ENCODE data around the gene BAD. TPM values are rescaled to one million over a fixed set of nuclear protein-coding genes. Genes with fewer than 3 reads are reported as not detected.
A peak's percentile ranks its signal among the peaks of the same experiment; 100 is the strongest.

BAD gene
- total RNA-seq, 1 donor from 2014 or later: 43.6 TPM

GRCh38 chr11:64258946-64259532, 25.4 kb downstream of the BAD start:
- H3K4me1 ChIP-seq (ENCODE audit: insufficient read depth, low read length): peaks cover 14% of the 10 kb centered on the region
- DNase-seq (ENCODE audit: low read depth): no peak
- Mint-ChIP-seq H3K4me1 (ENCODE audit: low read depth, unreplicated experiment) (peaks cover 12% of the 10 kb centered on the region), H3K36me3 (ENCODE audit: low read depth, unreplicated experiment) (peaks cover 32% of the 10 kb centered on the region), H3K27ac (ENCODE audit: unreplicated experiment) (peak overlapping the region; percentile 47), H3K27me3 (ENCODE audit: low read depth, unreplicated experiment) (no peaks in the 10 kb centered on the region), H3K4me3 (ENCODE audit: unreplicated experiment) (peak overlapping the region; percentile 47), H3K9me3 (ENCODE audit: unreplicated experiment) (peaks cover 2% of the 10 kb centered on the region)
- no peak overlapping the region for H3K9ac ChIP-seq (ENCODE audit: low read length)
- no peak overlapping the region for H3K4me3 ChIP-seq (ENCODE audit: insufficient read depth, low read depth, low read length)
- no peaks in the 10 kb centered on the region for H3K9me3 ChIP-seq (ENCODE audit: insufficient read depth, low read depth, low read length)
- no peak overlapping the region for H3K27ac ChIP-seq (ENCODE audit: low read depth, low read length)
- FAIRE-seq: no peak
- no peak overlapping the region for H3K4me2 ChIP-seq (ENCODE audit: low read length)
- H3K27me3 ChIP-seq (ENCODE audit: insufficient read depth, low read length): no peaks in the 10 kb centered on the region
- H2AFZ ChIP-seq (ENCODE audit: low read depth, low read length): no peak overlapping the region
- no peak for TF ChIP-seq CTCF (IDR thresholded peaks at IDR 0.05; ENCODE audit: insufficient read depth, low read depth, low read length)
- no peak for TF ChIP-seq EZH2 (IDR thresholded peaks at IDR 0.05; ENCODE audit: insufficient read depth, low read length)
- H4K20me1 ChIP-seq (ENCODE audit: insufficient read depth, low read length): peaks cover 30% of the 10 kb centered on the region
- peaks cover 2% of the 10 kb centered on the region for H3K79me2 ChIP-seq (ENCODE audit: insufficient read depth, low read length)
- peaks cover 21% of the 10 kb centered on the region for H3K36me3 ChIP-seq (ENCODE audit: insufficient read depth, low read length)

GRCh38 chr11:64258356-64258755, 26.1 kb downstream of the BAD start:
- Mint-ChIP-seq H3K27ac (ENCODE audit: unreplicated experiment) (no peak overlapping the region), H3K4me1 (ENCODE audit: low read depth, unreplicated experiment) (peaks cover 12% of the 10 kb centered on the region), H3K27me3 (ENCODE audit: low read depth, unreplicated experiment) (no peaks in the 10 kb centered on the region), H3K9me3 (ENCODE audit: unreplicated experiment) (peaks cover 2% of the 10 kb centered on the region), H3K4me3 (ENCODE audit: unreplicated experiment) (no peak overlapping the region), H3K36me3 (ENCODE audit: low read depth, unreplicated experiment) (peaks cover 33% of the 10 kb centered on the region)
- Histone ChIP-seq H3K36me3 (ENCODE audit: insufficient read depth, low read length) (peaks cover 20% of the 10 kb centered on the region), H3K79me2 (ENCODE audit: insufficient read depth, low read length) (peaks cover 9% of the 10 kb centered on the region), H3K4me2 (ENCODE audit: low read length) (no peak overlapping the region), H4K20me1 (ENCODE audit: insufficient read depth, low read length) (peaks cover 33% of the 10 kb centered on the region), H3K27me3 (ENCODE audit: insufficient read depth, low read length) (no peaks in the 10 kb centered on the region), H3K4me1 (ENCODE audit: insufficient read depth, low read length) (peaks cover 14% of the 10 kb centered on the region), H2AFZ (ENCODE audit: low read depth, low read length) (no peak overlapping the region), H3K9me3 (ENCODE audit: insufficient read depth, low read depth, low read length) (no peaks in the 10 kb centered on the region), H3K4me3 (ENCODE audit: insufficient read depth, low read depth, low read length) (no peak overlapping the region), H3K9ac (ENCODE audit: low read length) (no peak overlapping the region), H3K27ac (ENCODE audit: low read depth, low read length) (no peak overlapping the region)
- no peak for DNase-seq (ENCODE audit: low read depth)
- TF ChIP-seq EZH2 (IDR thresholded peaks at IDR 0.05; ENCODE audit: insufficient read depth, low read length) (no peak), CTCF (IDR thresholded peaks at IDR 0.05; ENCODE audit: insufficient read depth, low read depth, low read length) (no peak)
- no peak for FAIRE-seq

- peaks cover 41% of the 10 kb centered on the region for H4K20me1 ChIP-seq (ENCODE audit: insufficient read depth, low read length)
- no peak overlapping the region for H3K4me3 Mint-ChIP-seq (ENCODE audit: unreplicated experiment)
- no peak overlapping the region for H3K27ac ChIP-seq (ENCODE audit: low read depth, low read length)
- peaks cover 5% of the 10 kb centered on the region for H3K4me1 Mint-ChIP-seq (ENCODE audit: low read depth, unreplicated experiment)
- no peak overlapping the region for H3K4me3 ChIP-seq (ENCODE audit: insufficient read depth, low read depth, low read length)
- no peak overlapping the region for H3K9ac ChIP-seq (ENCODE audit: low read length)
- no peak for FAIRE-seq
- peaks cover 2% of the 10 kb centered on the region for H3K9me3 Mint-ChIP-seq (ENCODE audit: unreplicated experiment)
- H3K27me3 Mint-ChIP-seq (ENCODE audit: low read depth, unreplicated experiment): no peaks in the 10 kb centered on the region
- peaks cover 29% of the 10 kb centered on the region for H3K79me2 ChIP-seq (ENCODE audit: insufficient read depth, low read length)
- no peak overlapping the region for H2AFZ ChIP-seq (ENCODE audit: low read depth, low read length)
- H3K27me3 ChIP-seq (ENCODE audit: insufficient read depth, low read length): no peaks in the 10 kb centered on the region
- no peak for DNase-seq (ENCODE audit: low read depth)
- H3K4me1 ChIP-seq (ENCODE audit: insufficient read depth, low read length): peaks cover 13% of the 10 kb centered on the region
- H3K4me2 ChIP-seq (ENCODE audit: low read length): no peak overlapping the region
- H3K27ac Mint-ChIP-seq (ENCODE audit: unreplicated experiment): no peak overlapping the region
- peaks cover 17% of the 10 kb centered on the region for H3K36me3 ChIP-seq (ENCODE audit: insufficient read depth, low read length)
- no peak for TF ChIP-seq EZH2 (IDR thresholded peaks at IDR 0.05; ENCODE audit: insufficient read depth, low read length)
- no peak for TF ChIP-seq CTCF (IDR thresholded peaks at IDR 0.05; ENCODE audit: insufficient read depth, low read depth, low read length)
- H3K9me3 ChIP-seq (ENCODE audit: insufficient read depth, low read depth, low read length): no peaks in the 10 kb centered on the region
- H3K36me3 Mint-ChIP-seq (ENCODE audit: low read depth, unreplicated experiment): peaks cover 27% of the 10 kb centered on the region
Observed at GRCh38 chr11:64256300-64256699, 28.2 kb downstream of the BAD start.

All from astrocyte (in vitro differentiated cells and primary cell).